Pulmonary artery endothelial cell (primary cell): Measurements from ENCODE around the gene C11orf68. TPM values are rescaled to one million over a fixed set of nuclear protein-coding genes. Genes with fewer than 3 reads are reported as not detected.

Experiments
- DNase-seq: peaks from one replicate; pipeline ENCODE4 v3.0.0-alpha.2; 2011; ENCODE audit warnings: low read depth, low spot score
- total RNA-seq: library from RNA; depleted of rRNA; stranded (reverse); fragments of >200 nt; gene quantifications from 2 replicates; pipeline ENCODE4 v1.2.3, GENCODE V29; 2014

The C11orf68 gene
- total RNA-seq, 1 donor from 2014 or later = 15.2 TPM

GRCh38 chr11:65944767-65945166 is 25.9 kb upstream of the C11orf68 start:
- DNase-seq = no peak

DNA sequence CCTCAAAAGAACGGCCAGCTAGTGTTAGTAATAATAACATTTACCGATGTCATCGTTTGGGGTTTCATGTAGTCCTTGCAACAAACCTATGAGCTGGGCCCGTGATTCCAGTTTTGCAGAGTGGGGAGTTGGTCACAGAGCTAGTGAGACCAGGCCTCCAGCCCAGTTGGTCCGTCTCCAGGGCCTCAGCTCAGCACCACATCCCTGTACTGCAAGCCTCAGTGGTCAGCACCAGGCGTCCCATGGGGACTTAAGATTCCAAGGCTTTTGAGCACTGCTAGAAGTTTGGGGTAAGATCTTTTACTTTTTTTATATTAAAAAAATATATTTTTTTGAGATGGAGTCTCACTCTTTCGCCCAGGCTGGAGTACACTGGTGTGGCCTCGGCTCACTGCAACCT is 25.3 kb upstream of the C11orf68 start:
- no peak for DNase-seq

DNA sequence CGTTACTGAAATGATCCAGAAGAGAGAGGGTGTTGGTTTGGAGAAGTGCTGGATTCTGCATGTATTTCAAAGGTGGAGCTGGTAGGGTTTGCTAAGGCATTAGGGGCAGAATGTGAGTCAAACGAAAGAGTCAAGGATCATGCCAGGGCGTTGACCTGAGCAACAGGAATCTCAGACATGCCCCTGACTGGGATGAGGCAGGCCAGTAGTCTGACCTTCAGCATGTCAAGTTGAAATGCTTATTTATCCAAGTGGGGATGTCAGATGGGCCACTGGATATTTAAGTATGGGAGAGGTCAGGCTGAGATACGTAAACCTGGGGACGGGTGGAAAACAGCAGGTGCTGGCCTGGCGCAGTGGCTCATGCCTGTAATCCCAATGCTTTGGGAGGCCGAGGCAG is 23.7 kb upstream of the C11orf68 start:
- no peak for DNase-seq

- DNase-seq = no peak
Observed at GRCh38 chr11:65941720-65942310, 23.0 kb upstream of the C11orf68 start.

DNA sequence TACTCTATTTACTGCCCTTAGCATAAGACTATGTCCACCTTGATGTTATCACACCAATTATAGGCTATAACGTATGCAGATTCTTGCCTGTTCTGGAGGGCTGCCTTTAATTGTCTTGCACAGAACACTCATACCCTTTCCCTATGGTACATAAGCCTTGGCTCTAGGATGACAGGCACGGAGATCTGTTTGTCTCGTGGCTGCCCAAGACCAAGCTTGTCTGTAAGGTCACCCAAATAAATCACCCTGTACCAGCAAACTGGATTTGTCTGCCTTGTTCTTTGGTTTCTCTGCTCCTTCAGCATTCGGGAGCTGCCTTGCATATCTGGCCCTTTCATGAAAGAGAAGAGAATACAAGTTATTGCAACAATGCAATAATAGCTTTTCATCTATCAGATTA is 18.9 kb upstream of the C11orf68 start:
- no peak for DNase-seq

DNA sequence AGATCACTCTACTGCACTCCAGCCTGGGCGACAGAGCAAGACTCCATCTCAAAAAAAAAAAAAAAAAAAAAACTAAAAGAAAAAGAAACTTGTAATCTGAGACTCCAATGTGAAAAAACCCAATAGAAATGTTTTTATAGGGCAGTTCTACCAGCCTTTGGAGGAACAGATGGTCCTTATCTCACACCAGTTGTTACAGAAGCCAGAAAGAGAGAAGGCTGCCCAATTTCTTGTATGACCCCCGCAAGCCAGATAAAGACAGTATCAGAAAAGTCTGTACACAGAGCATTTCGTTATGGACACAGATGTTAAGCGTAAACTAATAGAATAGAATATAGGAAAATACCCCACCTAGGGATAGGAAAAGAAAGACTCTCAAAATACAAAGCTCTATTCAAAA is 15.2 kb upstream of the C11orf68 start:
- no peak for DNase-seq

DNA sequence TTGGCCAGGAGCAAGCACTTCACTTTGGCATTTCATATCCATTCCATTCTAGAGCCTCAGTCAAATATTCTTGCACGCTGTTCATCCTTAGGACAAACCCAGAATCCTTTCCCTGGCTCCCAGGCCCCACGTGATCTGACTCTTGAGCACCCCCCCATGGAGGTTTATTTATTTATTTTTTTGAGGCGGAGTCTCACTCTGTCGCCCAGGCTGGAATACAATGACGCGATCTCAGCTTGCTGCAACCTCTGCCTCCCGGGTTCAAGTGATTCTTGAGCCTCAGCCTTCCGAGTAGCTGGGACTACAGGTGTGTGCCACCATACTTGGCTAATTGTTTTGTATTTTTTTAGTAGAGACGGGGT is 13.7 kb upstream of the C11orf68 start:
- no peak for DNase-seq

DNA sequence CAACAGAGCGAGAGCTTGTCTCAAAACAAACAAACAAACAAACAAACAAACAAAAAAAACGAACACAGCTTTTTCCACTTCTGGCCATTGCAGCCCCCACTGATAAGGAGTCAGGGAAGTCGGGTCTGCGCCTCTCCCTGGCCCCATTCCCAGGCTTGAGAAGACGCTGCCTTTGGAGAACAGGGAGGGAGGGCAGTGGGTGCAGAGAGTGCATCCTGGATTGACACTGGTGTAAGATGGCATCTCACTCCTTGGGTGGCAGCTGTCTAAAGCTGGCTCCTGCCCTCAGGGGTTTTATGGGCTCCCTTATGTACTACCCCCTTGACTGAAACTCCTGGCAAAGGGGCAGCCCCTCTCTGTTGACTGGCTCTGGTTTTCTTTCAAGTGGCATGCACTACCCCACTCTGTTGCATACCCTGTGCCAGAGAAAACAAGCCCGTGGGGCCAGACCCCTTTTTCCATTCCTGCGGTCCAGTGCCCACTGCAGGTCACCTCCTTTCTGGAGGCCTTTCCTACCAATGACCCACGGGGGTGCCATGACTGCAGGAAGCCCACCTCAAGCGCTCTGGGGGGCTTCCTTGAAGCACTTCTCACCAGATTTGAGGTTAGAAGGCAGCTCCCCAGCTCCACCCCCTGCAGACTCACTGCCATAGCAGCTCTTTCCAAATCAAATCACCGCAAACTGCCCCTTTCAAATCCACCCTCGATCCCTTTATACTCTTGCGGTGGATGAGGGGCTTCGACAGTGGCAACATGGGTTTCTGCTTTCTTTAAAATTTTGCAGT is 13.1 kb upstream of the C11orf68 start:
- no peak for DNase-seq

DNA sequence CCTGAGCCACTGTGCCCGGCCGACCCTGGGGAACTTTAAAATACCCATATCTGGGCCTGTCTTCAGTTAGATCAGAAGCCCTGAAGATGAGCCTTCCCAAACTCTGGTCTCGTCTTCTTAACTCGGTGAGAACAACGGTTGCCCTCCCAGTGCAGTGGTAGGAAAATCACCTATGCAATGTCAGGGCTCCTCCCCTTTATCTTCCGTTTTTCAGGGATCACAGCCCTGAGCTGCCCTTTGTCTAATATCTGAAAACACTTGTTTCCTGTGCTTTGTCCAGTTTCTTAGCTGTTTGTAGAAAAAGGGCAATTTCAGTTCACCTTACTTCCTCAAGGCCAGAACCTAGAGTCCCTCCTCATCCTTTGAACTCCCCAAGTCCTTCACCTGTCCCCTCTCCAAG is 9.8 kb upstream of the C11orf68 start:
- no peak for DNase-seq

DNA sequence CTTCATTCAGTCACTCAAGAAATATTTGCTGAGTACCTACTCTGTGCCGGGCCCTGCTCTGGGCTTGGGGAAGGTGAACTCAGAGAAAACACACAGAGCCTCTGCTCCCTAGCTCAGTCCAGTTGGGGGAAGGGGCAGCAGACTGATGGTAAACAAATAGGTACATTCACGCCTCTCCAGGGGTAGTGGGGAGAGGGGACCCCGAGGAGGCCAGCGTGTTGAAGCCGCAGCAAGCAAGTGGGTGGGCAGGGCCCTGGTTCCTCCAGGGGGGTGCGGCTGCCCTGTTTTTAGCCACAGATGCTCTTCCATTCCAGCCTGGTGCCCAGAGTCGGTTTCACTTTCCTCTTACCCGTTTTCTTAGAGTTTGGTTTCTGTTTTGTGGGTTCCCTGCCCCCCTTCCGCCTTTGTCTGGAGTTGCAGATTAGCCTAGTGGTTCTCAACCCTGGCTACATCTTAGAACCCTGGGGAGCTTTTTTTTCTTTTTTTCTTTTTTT is 9.1 kb upstream of the C11orf68 start:
- DNase-seq = no peak

- no peak for DNase-seq
Observed at GRCh38 chr11:65925397-65925796, 6.5 kb upstream of the C11orf68 start.

DNA sequence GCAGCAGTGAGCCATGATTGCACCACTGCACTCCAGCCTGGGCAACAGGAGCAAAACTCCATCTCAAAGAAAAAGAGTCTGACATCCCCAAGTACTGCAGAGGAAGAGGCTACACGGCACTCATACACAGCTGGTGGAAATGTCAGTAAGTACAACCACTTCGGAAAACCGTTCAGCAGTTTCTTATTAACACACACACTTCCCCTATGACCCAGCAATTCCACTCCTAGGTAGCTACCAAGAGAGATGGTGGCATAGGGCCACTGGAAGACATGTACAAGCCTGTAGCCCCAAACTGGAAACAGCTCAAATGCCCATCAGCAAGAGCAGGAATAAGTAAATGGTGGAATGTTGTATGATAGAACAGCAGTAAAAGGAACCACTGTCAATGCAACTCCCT is 3.7 kb upstream of the C11orf68 start:
- DNase-seq = no peak

DNA sequence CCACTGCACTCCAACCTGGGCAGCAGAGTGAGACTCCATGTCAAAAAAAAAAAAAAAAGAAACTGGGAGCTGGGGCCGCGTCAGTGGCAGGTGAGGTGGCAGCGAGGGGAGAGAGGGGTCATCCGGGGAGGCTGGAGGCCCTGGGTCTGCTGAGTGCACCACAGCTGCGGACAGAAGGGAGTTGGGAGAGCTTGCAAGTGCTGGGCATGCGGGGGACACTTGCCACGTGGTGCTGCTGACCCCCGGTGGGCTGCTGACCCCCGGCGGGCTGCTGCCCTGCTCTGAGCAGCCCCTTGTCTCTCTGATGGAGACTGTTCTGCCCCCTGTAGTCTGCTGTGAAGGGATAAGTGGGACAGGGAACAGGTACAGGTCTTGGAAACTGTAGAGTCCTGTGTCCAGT is 3.0 kb upstream of the C11orf68 start:
- DNase-seq = no peak

DNA sequence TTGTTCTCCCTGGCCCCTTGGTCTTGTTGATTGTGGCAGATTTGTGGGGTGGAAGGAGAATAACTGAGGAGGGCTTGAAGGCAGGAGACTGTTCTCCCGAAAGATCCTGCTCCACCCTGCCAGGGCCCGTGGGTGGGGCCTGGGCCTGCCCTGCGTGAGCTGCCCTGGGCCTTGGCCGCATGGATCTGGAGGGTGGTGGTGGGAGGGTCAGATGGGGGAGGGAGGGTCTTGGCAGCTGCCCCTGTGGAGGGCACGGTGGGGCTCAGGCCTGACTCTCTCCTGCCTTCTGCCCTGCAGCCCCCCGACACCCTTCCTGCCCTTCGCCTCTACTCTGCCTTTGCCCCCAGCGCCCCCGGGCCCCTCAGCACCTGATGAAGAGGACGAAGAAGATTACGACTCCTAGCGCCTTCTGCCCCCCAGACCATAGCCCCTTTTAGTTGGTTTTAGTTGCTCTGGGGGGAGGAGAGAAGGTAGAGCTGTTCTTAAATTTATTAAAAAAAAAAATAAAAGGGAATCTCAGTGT is 2.2 kb upstream of the C11orf68 start:
- DNase-seq = no peak

DNA sequence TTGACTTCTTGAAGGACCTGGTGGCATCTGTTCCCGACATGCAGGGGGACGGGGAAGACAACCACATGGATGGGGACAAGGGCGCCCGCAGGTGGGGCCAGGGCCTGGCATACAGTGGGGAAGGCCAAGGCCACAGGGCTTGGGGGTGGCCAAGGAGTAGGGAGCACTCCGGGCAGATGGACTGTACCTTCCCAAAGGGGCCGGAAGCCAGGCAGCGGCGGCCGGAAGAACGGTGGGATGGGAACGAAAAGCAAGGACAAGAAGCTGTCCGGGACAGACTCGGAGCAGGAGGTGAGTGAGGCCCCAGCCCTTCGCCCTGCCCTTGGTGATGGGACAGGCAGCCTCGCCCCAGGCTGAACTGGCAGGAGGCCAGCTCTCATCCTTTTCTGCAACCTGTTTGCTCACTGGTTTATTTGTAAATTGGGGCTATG is 1.5 kb upstream of the C11orf68 start:
- DNase-seq = no peak

DNA sequence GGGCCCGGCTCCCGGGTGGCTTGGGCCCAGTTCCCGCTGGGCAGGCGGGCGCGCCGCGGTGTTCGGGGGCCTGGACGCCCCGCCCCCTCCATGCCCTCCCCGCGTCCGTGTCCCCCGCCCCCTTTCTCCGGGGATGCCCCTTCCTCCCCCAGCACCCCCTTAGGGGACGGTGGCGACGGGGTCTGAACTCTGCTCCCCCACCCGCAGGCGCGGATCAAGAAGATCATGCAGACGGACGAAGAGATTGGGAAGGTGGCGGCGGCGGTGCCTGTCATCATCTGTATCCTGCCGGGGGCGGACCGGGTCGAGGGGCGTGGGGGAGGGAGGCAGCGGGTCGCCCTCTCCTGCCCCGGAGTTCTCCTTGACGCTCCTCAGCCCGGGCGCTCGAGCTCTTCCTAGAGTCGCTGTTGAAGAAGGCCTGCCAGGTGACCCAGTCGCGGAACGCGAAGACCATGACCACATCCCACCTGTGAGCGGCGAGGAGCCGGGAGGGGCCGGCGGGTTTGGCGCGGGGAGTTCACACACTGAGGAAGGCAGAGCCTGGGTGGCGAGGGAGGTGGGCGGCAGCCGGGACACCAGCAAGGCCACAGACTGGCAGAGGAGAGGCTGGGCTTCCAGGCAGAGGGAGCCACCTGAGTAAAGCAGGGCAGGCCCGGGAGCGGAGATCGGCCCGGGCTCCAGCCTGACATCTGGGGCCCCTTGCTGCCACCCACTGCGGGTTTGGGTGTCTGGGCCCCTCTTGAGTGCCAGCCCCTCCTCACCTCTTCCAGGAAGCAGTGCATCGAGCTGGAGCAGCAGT is 910 bp upstream of the C11orf68 start:
- DNase-seq = no peak

DNA sequence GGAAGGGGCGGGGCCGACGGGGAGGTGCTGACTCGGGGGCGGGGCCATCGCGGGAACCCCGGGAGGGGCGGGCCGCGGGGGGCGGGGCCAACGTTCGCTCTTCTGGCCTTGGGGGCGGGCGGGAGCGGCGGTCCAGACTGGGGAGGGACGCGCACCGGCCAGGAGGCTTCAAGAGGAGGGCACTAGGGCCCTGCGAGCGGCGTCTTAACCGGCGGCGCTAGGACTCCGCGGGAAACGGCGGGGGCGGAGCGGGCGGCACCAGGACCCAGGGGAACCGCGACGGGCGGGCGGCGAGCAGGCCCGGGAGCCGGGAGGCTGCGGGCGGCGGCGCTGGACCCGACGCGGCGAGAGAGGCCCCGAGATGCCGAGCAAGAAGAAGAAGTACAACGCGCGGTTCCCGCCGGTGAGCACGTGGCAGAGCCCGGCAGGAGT is 295 bp upstream of the C11orf68 start, which contains the start of gene DRAP1:
Gene DRAP1, plus strand, starts transcription at position 286 of the 432 bp plus-strand sequence. Its CDS starts 76 bp downstream, at position 362.
- DNase-seq = peak; percentile 95

- DNase-seq = no peak
Observed at GRCh38 chr11:65917434-65918210, 1.2 kb downstream of the C11orf68 start.

DNA sequence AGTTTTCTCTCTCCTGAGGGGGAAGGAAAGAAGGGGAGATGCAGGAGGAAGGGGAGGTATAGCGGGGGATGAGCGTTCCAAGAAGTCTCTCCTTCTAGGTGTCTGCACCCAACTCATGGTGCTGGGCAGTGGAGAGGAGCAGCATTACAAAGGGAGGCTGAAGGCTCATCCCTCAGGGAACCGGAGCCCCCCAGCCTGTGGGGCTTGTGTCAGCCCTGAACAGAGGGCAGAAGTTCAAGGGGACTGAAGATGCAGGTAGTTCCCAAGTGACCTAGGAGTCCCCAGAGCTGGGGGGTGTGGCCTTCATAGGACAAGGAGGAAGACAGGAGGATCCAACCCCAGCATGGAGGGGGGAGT is 1.8 kb downstream of the C11orf68 start:
- no peak for DNase-seq

- DNase-seq = no peak
Observed at GRCh38 chr11:65916391-65916790, 2.5 kb downstream of the C11orf68 start.

DNA sequence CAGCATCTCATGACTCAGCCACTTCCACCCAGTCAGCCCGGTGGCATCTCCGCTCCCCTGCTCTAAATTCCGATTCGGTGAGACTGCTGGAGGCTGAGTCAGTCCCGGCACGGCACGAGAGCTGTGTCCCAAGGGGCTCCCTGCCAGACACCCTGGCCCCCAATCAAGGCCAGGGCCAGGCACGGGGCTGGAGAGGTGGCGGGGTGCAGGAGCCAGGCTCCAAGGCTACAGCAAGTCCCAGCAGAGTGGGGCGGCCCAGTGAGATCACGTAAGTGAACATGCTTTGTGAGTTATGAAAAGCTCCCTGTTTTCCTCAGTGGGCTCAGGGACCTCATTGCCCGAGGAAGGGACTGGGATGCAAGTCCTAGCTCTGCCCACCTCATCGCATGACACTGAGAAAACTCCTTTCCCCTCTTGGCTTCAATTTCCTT is 3.0 kb downstream of the C11orf68 start:
- DNase-seq = peak; percentile 85
